ENCODE data around the gene TVP23A. TPM values are rescaled to one million over a fixed set of nuclear protein-coding genes. Genes with fewer than 3 reads are reported as not detected.
"Not testable (repeated sequence)": the region's sequence is repeated elsewhere in the genome, so short reads cannot be mapped to it uniquely, and the experiment has no call there.

Gene TVP23A
- total RNA-seq, 4 donors from 2014 or later = 0.16 to 0.54 (median 0.23) TPM; not detected in 1

DNA sequence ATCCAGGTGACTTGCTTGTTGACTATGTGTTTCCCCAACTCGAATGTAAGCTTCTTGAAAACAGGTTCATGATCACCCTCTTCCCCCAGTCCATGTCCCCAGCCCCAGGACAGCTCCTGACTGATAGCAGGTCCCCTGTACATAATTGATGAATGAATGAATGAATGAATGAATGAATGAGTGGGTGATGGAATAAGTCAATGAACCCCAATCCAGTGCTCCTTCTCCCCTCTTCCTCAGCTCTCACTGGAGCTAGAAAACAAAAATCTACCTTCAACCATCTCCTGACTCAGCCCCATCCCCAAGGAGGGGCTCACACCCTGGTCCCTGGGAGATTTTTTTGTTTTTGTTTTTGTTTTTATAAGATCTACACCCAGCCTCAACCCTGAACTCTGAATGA is 16.2 kb upstream of the TVP23A start:
- Histone ChIP-seq H3K27ac (no peak overlapping the region), H3K4me1 (peaks cover 0 to 3% (median 0%) of the 10 kb centered on the region in 3 donors), H3K9me3 (no peaks in the 10 kb centered on the region), H3K36me3 (no peaks in the 10 kb centered on the region), H3K4me3 (no peak overlapping the region), H3K27me3 (no peaks in the 10 kb centered on the region)
- WGBS, 2 donors (ENCODE audit: low coverage in 1 of 2) = 100% methylated on average over 1 of the region's 1 CpG; no CpG with 5 or more reads in 1 of the 2 donors
- no peak for ATAC-seq
- no peak for TF ChIP-seq POLR2A (IDR thresholded peaks at IDR 0.05)
- no peak for TF ChIP-seq EP300 (IDR thresholded peaks at IDR 0.05)
- TF ChIP-seq, protein P1, sequence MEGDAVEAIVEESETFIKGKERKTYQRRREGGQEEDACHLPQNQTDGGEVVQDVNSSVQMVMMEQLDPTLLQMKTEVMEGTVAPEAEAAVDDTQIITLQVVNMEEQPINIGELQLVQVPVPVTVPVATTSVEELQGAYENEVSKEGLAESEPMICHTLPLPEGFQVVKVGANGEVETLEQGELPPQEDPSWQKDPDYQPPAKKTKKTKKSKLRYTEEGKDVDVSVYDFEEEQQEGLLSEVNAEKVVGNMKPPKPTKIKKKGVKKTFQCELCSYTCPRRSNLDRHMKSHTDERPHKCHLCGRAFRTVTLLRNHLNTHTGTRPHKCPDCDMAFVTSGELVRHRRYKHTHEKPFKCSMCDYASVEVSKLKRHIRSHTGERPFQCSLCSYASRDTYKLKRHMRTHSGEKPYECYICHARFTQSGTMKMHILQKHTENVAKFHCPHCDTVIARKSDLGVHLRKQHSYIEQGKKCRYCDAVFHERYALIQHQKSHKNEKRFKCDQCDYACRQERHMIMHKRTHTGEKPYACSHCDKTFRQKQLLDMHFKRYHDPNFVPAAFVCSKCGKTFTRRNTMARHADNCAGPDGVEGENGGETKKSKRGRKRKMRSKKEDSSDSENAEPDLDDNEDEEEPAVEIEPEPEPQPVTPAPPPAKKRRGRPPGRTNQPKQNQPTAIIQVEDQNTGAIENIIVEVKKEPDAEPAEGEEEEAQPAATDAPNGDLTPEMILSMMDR (IDR thresholded peaks at IDR 0.05) = no peak
- TF ChIP-seq POLR2AphosphoS5 (IDR thresholded peaks at IDR 0.05) = no peak

DNA sequence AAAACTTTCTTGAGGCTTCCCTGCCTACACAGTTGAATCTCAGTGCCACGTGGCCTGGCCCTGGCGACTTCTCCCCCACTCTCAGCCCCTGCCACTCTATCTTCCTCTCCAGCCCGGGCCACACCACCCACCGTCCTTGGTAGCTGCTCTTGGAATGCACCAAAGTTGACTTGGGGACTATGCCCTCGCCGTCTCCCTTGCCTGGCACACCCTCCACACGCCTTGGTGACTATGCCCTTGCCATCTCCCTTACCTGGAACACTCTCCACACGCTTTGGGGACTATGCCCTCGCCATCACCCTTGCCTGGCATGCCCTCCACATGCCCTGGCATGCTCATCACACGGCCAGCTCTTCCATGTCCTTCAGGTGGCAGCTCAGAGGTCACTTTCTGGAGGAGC is 15.5 kb upstream of the TVP23A start:
- no peak overlapping the region for H3K4me3 ChIP-seq
- WGBS, 2 donors (ENCODE audit: low coverage in 1 of 2) = 97 to 98% methylated on average over 7 of the region's 10 CpGs
- ATAC-seq = no peak
- H3K27me3 ChIP-seq = no peaks in the 10 kb centered on the region
- H3K27ac ChIP-seq = no peak overlapping the region
- TF ChIP-seq, protein P1 (IDR thresholded peaks at IDR 0.05) = no peak
- no peak for TF ChIP-seq POLR2AphosphoS5 (IDR thresholded peaks at IDR 0.05)
- no peak for TF ChIP-seq EP300 (IDR thresholded peaks at IDR 0.05)
- no peak for TF ChIP-seq POLR2A (IDR thresholded peaks at IDR 0.05)
- H3K36me3 ChIP-seq = no peaks in the 10 kb centered on the region
- no peaks in the 10 kb centered on the region for H3K9me3 ChIP-seq
- H3K4me1 ChIP-seq = peaks cover 0 to 10% (median 2%) of the 10 kb centered on the region in 3 donors

DNA sequence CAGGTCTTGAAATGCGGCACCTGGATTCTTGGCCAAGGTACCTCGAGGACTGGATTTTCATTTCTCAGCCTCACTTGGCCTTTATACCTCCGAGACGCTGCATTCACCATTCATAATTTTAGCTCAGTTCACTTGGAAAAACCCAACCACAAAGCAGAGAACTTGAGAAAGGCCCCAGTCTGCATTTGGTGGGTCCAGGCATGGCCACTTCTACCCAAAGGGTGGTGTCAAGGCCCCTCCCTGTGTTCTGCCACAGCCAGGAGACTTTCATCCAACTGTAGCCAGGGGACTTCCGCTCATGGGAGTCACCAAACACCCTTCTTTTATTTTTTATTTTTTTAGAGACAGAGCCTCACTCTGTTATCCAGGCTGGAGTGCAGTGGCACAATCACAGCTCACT is 14.7 kb upstream of the TVP23A start:
- no peak for TF ChIP-seq POLR2A (IDR thresholded peaks at IDR 0.05)
- 97% methylated on average over 5 of the region's 5 CpGs; no CpG with 5 or more reads in 1 of the 2 donors for whole genome bisulfite sequencing, 2 donors (ENCODE audit: low coverage in 1 of 2)
- no peak for ATAC-seq
- Histone ChIP-seq H3K4me3 (no peak overlapping the region), H3K36me3 (no peaks in the 10 kb centered on the region), H3K4me1 (peaks cover 1 to 18% (median 8%) of the 10 kb centered on the region in 3 donors), H3K9me3 (no peaks in the 10 kb centered on the region), H3K27me3 (no peaks in the 10 kb centered on the region), H3K27ac (no peak overlapping the region)

DNA sequence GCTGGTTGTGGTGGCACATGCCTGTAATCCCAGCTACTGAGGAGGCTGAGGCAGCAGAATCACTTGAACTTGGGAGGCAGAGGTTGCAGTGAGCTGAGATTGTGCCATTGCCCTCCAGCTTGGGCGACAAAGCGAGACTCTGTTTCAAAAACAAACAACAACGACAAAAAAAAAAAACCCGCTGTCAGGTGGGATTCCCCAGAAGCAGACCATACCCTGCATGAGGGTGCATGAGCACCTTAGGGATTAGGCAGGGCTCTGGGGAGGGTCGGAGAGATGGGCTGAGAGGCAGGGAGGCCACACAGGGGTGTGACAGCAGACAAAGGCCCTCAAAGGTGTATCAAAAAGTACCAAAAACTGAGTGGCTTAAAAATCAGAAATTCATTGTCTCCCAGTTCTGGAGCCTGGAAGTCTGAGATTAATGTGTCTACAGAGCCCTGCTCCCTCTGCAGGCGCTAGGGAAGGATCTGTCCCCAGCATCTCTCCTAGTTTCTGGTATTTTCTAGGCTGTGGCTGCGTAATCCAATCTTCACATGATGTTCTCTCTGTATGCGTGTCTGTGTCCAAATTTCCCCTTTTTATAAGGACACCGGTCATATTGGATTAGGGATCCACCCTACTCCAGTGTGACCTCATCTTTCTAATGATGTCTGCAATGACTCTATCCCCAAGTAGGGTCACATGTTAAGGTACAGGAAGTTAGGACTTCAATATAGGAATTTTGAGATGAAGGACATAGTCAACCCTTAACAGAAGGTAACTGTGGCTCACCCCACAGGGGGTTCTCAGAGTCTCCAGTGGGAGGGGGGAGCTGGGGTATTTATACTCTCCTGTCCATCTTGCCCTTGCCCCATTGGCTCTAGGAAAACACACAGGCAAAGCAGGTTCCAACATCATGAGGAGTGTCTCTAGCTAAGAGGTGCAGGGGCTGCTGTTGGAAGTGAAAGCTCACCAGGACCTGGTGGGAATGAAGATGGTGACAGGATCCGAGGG is 13.6 kb upstream of the TVP23A start:
- 86 to 92% methylated on average over 6 to 9 of the region's 10 CpGs for WGBS, 2 donors (ENCODE audit: low coverage in 1 of 2)
- H3K4me3 ChIP-seq = no peak overlapping the region
- H3K9me3 ChIP-seq = no peaks in the 10 kb centered on the region
- no peak for ATAC-seq
- no peaks in the 10 kb centered on the region for H3K36me3 ChIP-seq
- no peaks in the 10 kb centered on the region for H3K27me3 ChIP-seq
- peaks cover 7 to 29% (median 16%) of the 10 kb centered on the region in 3 donors for H3K4me1 ChIP-seq
- no peak overlapping the region for H3K27ac ChIP-seq
- TF ChIP-seq POLR2AphosphoS5 (IDR thresholded peaks at IDR 0.05) = no peak
- TF ChIP-seq, protein P1 (IDR thresholded peaks at IDR 0.05) = no peak
- no peak for TF ChIP-seq POLR2A (IDR thresholded peaks at IDR 0.05)
- TF ChIP-seq EP300 (IDR thresholded peaks at IDR 0.05) = no peak

DNA sequence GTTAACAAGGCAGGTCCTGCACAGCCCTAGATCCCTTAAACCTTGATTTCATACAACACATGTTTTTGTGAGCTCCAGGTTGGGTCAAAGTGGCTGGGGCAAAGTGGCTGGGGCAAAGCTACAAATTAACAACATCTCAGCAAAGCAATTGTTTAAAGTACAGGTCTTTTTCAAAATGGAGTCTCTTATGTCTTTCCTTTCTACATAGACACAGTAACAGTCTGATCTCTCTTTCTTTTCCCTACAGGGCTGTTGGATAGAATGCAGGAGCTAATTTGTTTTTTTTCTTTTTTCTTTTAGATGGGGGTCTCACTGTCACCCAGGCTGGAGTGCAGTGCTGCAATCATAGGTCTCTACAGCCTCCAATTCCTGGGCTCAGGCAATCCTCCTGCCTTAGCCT is 11.6 kb upstream of the TVP23A start:
- ATAC-seq, H3K27me3 ChIP-seq, H3K4me3 ChIP-seq, H3K9me3 ChIP-seq, H3K36me3 ChIP-seq: not testable (repeated sequence)
- H3K4me1 ChIP-seq = peaks cover 7 to 36% (median 16%) of the 10 kb centered on the region in 3 donors
- peak overlapping the region in 3 of 4 donors; percentile 86 to 97 (median 92) for H3K27ac ChIP-seq

DNA sequence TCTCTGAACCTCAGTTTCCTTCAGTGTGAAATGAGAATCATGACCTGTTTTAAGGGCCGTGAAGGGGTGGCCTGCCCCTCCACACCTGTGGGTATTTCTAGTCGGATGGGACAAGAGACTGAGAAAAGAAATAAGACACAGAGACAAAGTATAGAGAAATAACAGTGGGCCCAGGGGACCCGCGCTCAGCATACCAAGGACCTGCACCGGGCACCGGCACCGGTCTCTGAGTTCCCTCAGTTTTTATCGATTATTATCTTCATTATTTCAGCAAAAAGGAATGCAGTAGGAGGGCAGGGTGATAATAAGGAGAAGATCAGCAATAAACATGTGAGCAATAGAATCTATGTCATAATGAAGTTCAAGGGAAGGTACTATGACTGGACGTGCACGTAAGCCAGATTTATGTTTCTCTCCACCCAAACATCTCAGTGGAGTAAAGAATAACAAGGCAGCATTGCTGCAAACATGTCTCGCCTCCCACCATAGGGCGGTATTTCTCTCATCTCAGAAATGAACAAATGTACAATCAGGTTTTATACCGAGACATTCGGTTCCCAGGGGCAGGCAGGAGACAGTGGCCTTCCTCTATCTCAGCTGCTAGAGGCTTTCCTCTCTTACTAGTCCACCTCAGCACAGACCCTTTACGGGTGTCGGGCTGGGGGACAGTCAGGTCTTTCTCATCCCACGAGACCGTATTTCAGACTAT is 10.9 kb upstream of the TVP23A start:
- WGBS, 2 donors (ENCODE audit: low coverage in 1 of 2) = 18 to 45% methylated on average over 6 to 18 of the region's 18 CpGs
- H3K36me3 ChIP-seq, H3K27me3 ChIP-seq, H3K9me3 ChIP-seq, ATAC-seq, H3K4me3 ChIP-seq: not testable (repeated sequence)
- Histone ChIP-seq H3K4me1 (peaks cover 7 to 36% (median 16%) of the 10 kb centered on the region in 3 donors), H3K27ac (peak overlapping the region; percentile 5 to 97 (median 89))

Measured in gastroesophageal sphincter (tissue), 4 donors.